HEK293 (cell line): Measurements from ENCODE around the gene MARCHF10.

Experiments used
- BCL11B ChIP-seq: fragments of 450-650 bp; formaldehyde crosslinking; IDR thresholded peaks from 2 replicates; pipeline ENCODE4 v1.5.1; 2016; ENCODE audit warnings: low read depth, missing biosample characterization, missing genetic modification characterization
- GLI2 ChIP-seq: fragments of 450-650 bp; formaldehyde crosslinking; IDR thresholded peaks from 2 replicates; pipeline ENCODE4; 2017; ENCODE audit warnings: missing biosample characterization, missing genetic modification characterization, low read depth, borderline replicate concordance
- GLIS2 ChIP-seq: fragments of 450-650 bp; formaldehyde crosslinking; IDR thresholded peaks from 2 replicates; pipeline ENCODE4 v1.5.1; 2016; ENCODE audit warnings: missing biosample characterization, missing genetic modification characterization
- HOXD13 ChIP-seq: sonication (generic); formaldehyde crosslinking; IDR thresholded peaks from 2 replicates; pipeline ENCODE4 v1.8.0; 2022; ENCODE audit warnings: missing genetic modification reagents, borderline replicate concordance
- KLF1 ChIP-seq: fragments of 450-650 bp; formaldehyde crosslinking; IDR thresholded peaks from 2 replicates; pipeline ENCODE4 v1.5.1; 2016; ENCODE audit warnings: missing biosample characterization, missing genetic modification characterization
- KLF8 ChIP-seq: fragments of 450-650 bp; formaldehyde crosslinking; IDR thresholded peaks from 2 replicates; pipeline ENCODE4 v1.5.1; 2016; ENCODE audit warnings: missing biosample characterization, missing genetic modification characterization
- SP7 ChIP-seq: fragments of 450-650 bp; formaldehyde crosslinking; IDR thresholded peaks from 2 replicates; pipeline ENCODE4 v1.5.1; 2016; ENCODE audit warnings: missing biosample characterization, missing genetic modification characterization
- TRIM28 ChIP-seq: IDR thresholded peaks from 2 replicates; pipeline ENCODE4 v1.6.1; 2011; ENCODE audit warnings: low read length, control low read depth, borderline replicate concordance
- ZBTB20 ChIP-seq: fragments of 450-650 bp; formaldehyde crosslinking; IDR thresholded peaks from 2 replicates; pipeline ENCODE4 v1.5.1; 2016; ENCODE audit warnings: missing biosample characterization, missing genetic modification characterization
- ZEB2 ChIP-seq: fragments of 450-650 bp; formaldehyde crosslinking; IDR thresholded peaks from 2 replicates; pipeline ENCODE4 v1.5.1; 2016; ENCODE audit warnings: missing biosample characterization, missing genetic modification characterization
- ZFHX2 ChIP-seq: fragments of 450-650 bp; formaldehyde crosslinking; conservative IDR thresholded peaks from 2 replicates; pipeline ENCODE4 v1.5.1; 2016; ENCODE audit warnings: missing biosample characterization, missing genetic modification characterization
- ZFP69B ChIP-seq: fragments of 450-650 bp; formaldehyde crosslinking; IDR thresholded peaks from 2 replicates; pipeline ENCODE4 v1.5.1; 2016; ENCODE audit warnings: missing biosample characterization, missing genetic modification characterization
- ZNF121 ChIP-seq: fragments of 450-650 bp; formaldehyde crosslinking; IDR thresholded peaks from 2 replicates; pipeline ENCODE4 v1.5.1; 2016; ENCODE audit warnings: missing biosample characterization, missing genetic modification characterization
- ZNF138 ChIP-seq: fragments of 450-650 bp; formaldehyde crosslinking; IDR thresholded peaks from 2 replicates; pipeline ENCODE4 v1.5.1; 2016; ENCODE audit warnings: missing biosample characterization, missing genetic modification characterization, borderline replicate concordance
- ZNF148 ChIP-seq: fragments of 450-650 bp; formaldehyde crosslinking; IDR thresholded peaks from 2 replicates; pipeline ENCODE4 v1.5.0; 2017; ENCODE audit warnings: missing biosample characterization, missing genetic modification characterization, borderline replicate concordance
- ZNF248 ChIP-seq: fragments of 450-650 bp; formaldehyde crosslinking; IDR thresholded peaks from 2 replicates; pipeline ENCODE4 v1.5.1; 2017; ENCODE audit warnings: missing biosample characterization, missing genetic modification characterization
- ZNF335 ChIP-seq: fragments of 450-650 bp; formaldehyde crosslinking; conservative IDR thresholded peaks from 2 replicates; pipeline ENCODE4 v1.5.1; 2016; ENCODE audit warnings: missing biosample characterization, missing genetic modification characterization
- ZNF37A ChIP-seq: fragments of 450-650 bp; IDR thresholded peaks from 2 replicates; pipeline ENCODE4 v1.5.1; 2018; ENCODE audit warnings: missing biosample characterization, missing genetic modification characterization
- ZNF394 ChIP-seq: fragments of 450-650 bp; formaldehyde crosslinking; IDR thresholded peaks from 2 replicates; pipeline ENCODE4 v1.5.1; 2016; ENCODE audit warnings: missing biosample characterization, missing genetic modification characterization, mild to moderate bottlenecking, moderate library complexity, borderline replicate concordance
- ZNF416 ChIP-seq: fragments of 450-650 bp; formaldehyde crosslinking; IDR thresholded peaks from 2 replicates; pipeline ENCODE4 v1.5.1; 2016; ENCODE audit warnings: missing biosample characterization, missing genetic modification characterization
- ZNF501 ChIP-seq: fragments of 450-650 bp; formaldehyde crosslinking; IDR thresholded peaks from 2 replicates; pipeline ENCODE4 v1.5.1; 2016; ENCODE audit warnings: missing biosample characterization, missing genetic modification characterization
- ZNF548 ChIP-seq: fragments of 450-650 bp; formaldehyde crosslinking; IDR thresholded peaks from 2 replicates; pipeline ENCODE4 v1.5.1; 2016; ENCODE audit warnings: missing biosample characterization, missing genetic modification characterization
- ZNF560 ChIP-seq: fragments of 450-650 bp; formaldehyde crosslinking; IDR thresholded peaks from 2 replicates; pipeline ENCODE4 v1.5.1; 2017; ENCODE audit warnings: missing biosample characterization, missing genetic modification characterization, borderline replicate concordance
- ZNF621 ChIP-seq: fragments of 450-650 bp; formaldehyde crosslinking; IDR thresholded peaks from 2 replicates; pipeline ENCODE4 v1.5.1; 2017; ENCODE audit warnings: missing biosample characterization, missing genetic modification characterization
- ZNF629 ChIP-seq: fragments of 450-650 bp; formaldehyde crosslinking; IDR thresholded peaks from 2 replicates; pipeline ENCODE4 v1.5.1; 2017; ENCODE audit warnings: missing biosample characterization, missing genetic modification characterization
- ZNF768 ChIP-seq: fragments of 450-650 bp; formaldehyde crosslinking; IDR thresholded peaks from 2 replicates; pipeline ENCODE4 v1.5.1; 2018; ENCODE audit warnings: missing biosample characterization, mild to moderate bottlenecking, missing genetic modification characterization
- ZXDB ChIP-seq: fragments of 450-650 bp; formaldehyde crosslinking; IDR thresholded peaks from 2 replicates; pipeline ENCODE4 v1.5.1; 2016; ENCODE audit warnings: missing biosample characterization, missing genetic modification characterization
- TF ChIP-seq, protein P1 (sequence below): fragments of 450-650 bp; formaldehyde crosslinking; conservative IDR thresholded peaks from 2 replicates; pipeline ENCODE4 v1.5.1; 2016; ENCODE audit warnings: low read depth, missing biosample characterization, missing genetic modification characterization
- TF ChIP-seq, protein P2 (sequence below): fragments of 450-650 bp; formaldehyde crosslinking; IDR thresholded peaks from 2 replicates; pipeline ENCODE4 v1.5.1; 2016; ENCODE audit warnings: missing biosample characterization, missing genetic modification characterization
- TF ChIP-seq, protein P3 (sequence below): fragments of 450-650 bp; formaldehyde crosslinking; IDR thresholded peaks from 2 replicates; pipeline ENCODE4 v1.5.1; 2016; ENCODE audit warnings: missing biosample characterization, missing genetic modification characterization, borderline replicate concordance

The MARCHF10 gene

GRCh38 chr17:62704381-62704971 lies 103.6 kb downstream of the MARCHF10 start (continued):
- TF ChIP-seq, protein P1, sequence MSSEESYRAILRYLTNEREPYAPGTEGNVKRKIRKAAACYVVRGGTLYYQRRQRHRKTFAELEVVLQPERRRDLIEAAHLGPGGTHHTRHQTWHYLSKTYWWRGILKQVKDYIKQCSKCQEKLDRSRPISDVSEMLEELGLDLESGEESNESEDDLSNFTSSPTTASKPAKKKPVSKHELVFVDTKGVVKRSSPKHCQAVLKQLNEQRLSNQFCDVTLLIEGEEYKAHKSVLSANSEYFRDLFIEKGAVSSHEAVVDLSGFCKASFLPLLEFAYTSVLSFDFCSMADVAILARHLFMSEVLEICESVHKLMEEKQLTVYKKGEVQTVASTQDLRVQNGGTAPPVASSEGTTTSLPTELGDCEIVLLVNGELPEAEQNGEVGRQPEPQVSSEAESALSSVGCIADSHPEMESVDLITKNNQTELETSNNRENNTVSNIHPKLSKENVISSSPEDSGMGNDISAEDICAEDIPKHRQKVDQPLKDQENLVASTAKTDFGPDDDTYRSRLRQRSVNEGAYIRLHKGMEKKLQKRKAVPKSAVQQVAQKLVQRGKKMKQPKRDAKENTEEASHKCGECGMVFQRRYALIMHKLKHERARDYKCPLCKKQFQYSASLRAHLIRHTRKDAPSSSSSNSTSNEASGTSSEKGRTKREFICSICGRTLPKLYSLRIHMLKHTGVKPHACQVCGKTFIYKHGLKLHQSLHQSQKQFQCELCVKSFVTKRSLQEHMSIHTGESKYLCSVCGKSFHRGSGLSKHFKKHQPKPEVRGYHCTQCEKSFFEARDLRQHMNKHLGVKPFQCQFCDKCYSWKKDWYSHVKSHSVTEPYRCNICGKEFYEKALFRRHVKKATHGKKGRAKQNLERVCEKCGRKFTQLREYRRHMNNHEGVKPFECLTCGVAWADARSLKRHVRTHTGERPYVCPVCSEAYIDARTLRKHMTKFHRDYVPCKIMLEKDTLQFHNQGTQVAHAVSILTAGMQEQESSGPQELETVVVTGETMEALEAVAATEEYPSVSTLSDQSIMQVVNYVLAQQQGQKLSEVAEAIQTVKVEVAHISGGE (tag by site-specific recombination), result no peak
- TF ChIP-seq ZNF768 (tag by site-specific recombination), result no peak
- no peak for TF ChIP-seq ZFHX2 (tag by site-specific recombination)
- peak; percentile 63; the same call in 1 of the 2 replicates for TF ChIP-seq GLIS2 (tag by site-specific recombination)
- no peak for TF ChIP-seq ZNF394
- peak; percentile 48; the same call in 1 of the 2 replicates for TF ChIP-seq ZEB2 (tag by site-specific recombination)
- TF ChIP-seq SP7, result no peak
- no peak for TF ChIP-seq ZNF501
- no peak for TF ChIP-seq ZNF148 (tag by site-specific recombination)
- TF ChIP-seq, protein P2, sequence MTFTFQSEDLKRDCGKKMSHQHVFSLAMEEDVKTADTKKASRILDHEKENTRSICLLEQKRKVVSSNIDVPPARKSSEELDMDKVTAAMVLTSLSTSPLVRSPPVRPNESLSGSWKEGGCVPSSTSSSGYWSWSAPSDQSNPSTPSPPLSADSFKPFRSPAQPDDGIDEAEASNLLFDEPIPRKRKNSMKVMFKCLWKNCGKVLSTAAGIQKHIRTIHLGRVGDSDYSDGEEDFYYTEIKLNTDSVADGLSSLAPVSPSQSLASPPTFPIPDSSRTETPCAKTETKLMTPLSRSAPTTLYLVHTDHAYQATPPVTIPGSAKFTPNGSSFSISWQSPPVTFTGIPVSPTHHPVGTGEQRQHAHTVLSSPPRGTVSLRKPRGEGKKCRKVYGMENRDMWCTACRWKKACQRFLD (tag by site-specific recombination), result no peak
- no peak for TF ChIP-seq ZNF629 (tag by site-specific recombination)
- TF ChIP-seq TRIM28, result no peak
- TF ChIP-seq ZNF416 (tag by site-specific recombination), result no peak
- TF ChIP-seq ZNF248 (tag by site-specific recombination), result no peak
- TF ChIP-seq BCL11B (tag by site-specific recombination), result no peak
- TF ChIP-seq ZFP69B, result peak; percentile 86
- peak; percentile 93 for TF ChIP-seq ZBTB20 (tag by site-specific recombination)
- no peak for TF ChIP-seq ZXDB
- TF ChIP-seq, protein P3, sequence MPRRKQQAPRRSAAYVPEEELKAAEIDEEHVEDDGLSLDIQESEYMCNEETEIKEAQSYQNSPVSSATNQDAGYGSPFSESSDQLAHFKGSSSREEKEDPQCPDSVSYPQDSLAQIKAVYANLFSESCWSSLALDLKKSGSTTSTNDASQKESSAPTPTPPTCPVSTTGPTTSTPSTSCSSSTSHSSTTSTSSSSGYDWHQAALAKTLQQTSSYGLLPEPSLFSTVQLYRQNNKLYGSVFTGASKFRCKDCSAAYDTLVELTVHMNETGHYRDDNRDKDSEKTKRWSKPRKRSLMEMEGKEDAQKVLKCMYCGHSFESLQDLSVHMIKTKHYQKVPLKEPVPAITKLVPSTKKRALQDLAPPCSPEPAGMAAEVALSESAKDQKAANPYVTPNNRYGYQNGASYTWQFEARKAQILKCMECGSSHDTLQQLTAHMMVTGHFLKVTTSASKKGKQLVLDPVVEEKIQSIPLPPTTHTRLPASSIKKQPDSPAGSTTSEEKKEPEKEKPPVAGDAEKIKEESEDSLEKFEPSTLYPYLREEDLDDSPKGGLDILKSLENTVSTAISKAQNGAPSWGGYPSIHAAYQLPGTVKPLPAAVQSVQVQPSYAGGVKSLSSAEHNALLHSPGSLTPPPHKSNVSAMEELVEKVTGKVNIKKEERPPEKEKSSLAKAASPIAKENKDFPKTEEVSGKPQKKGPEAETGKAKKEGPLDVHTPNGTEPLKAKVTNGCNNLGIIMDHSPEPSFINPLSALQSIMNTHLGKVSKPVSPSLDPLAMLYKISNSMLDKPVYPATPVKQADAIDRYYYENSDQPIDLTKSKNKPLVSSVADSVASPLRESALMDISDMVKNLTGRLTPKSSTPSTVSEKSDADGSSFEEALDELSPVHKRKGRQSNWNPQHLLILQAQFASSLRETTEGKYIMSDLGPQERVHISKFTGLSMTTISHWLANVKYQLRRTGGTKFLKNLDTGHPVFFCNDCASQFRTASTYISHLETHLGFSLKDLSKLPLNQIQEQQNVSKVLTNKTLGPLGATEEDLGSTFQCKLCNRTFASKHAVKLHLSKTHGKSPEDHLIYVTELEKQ (tag by site-specific recombination), result no peak
- peak; percentile 87 for TF ChIP-seq ZNF335 (tag by site-specific recombination)
- no peak for TF ChIP-seq ZNF37A (tag by site-specific recombination)
- TF ChIP-seq KLF8 (tag by site-specific recombination), result peak; percentile 41; the same call in 1 of the 2 replicates
- no peak for TF ChIP-seq ZNF548 (tag by site-specific recombination)
- no peak for TF ChIP-seq ZNF121
- no peak for TF ChIP-seq ZNF560 (tag by site-specific recombination)
- TF ChIP-seq HOXD13 (CRISPR knock-in tag), result no peak
- no peak for TF ChIP-seq ZNF621 (tag by site-specific recombination)
- TF ChIP-seq KLF1 (tag by site-specific recombination), result peak; percentile 84
- no peak for TF ChIP-seq GLI2
- TF ChIP-seq ZNF138 (tag by site-specific recombination), result no peak
